Endothelial cell of umbilical vein (primary cell): ENCODE measurements around the gene PITPNB. TPM values are rescaled to one million over a fixed set of nuclear protein-coding genes. Genes with fewer than 3 reads are reported as not detected.

ENCODE experiments used
- BruUV-seq: library from RNA; stranded (reverse); fragments of 400-500 nt; replicated peaks from 2 replicates; lab custom pipeline; 2021; lab: Mats Ljungman, UMichigan
- CTCF ChIA-PET: fragments of 300-600, 350-600 bp; sonication (Branson Sonifier 250); formaldehyde crosslinking; loops from one replicate; lab custom pipeline; 2021; ENCODE audit warnings: antibody characterized with exemption, inconsistent platforms; lab: Charles Lee
- POLR2A ChIA-PET: fragments of 300-600, 350-600 bp; sonication (Branson Sonifier 250); formaldehyde crosslinking; loops from one replicate; lab custom pipeline; 2021; ENCODE audit warnings: antibody characterized with exemption, inconsistent platforms; lab: Charles Lee
- DNase-seq: peaks from one replicate; pipeline ENCODE4 v3.0.0-alpha.2; 2011; ENCODE audit warnings: low read depth, low spot score
- FAIRE-seq: peaks from 2 replicates; lab custom pipeline; 2011; peaks lifted over from hg19 to GRCh38; lab: Jason Lieb, UNC
- H2AFZ ChIP-seq: 2 replicates; pipeline ENCODE4 v1.6.0; 2012; ENCODE audit warnings: low read depth, low read length, control low read depth, inconsistent platforms
- H3K27ac ChIP-seq: 2 replicates; pipeline ENCODE4 v1.5.1; 2011; ENCODE audit warnings: low read depth, mild to moderate bottlenecking, control low read depth, low read length, moderate library complexity; ENCODE audit not compliant: insufficient read depth
- H3K27me3 ChIP-seq, 2 experiments: 2 replicates each; pipeline versions ENCODE4 v1.6.0 to v1.6.1; 2011; ENCODE audit warnings: low read length in 2 of 2, mixed read lengths in 1 of 2; ENCODE audit not compliant: control insufficient read depth in 2 of 2, insufficient read depth in 2 of 2
- H3K36me3 ChIP-seq, 2 experiments: 2 replicates in 1 of 2; 3 replicates in 1 of 2; pipeline ENCODE4 v1.5.1; 2011; ENCODE audit warnings: low read length in 2 of 2, mild to moderate bottlenecking in 1 of 2, moderate library complexity in 1 of 2; ENCODE audit not compliant: control insufficient read depth in 2 of 2, insufficient read depth in 2 of 2; ENCODE audit errors: extremely low read depth in 1 of 2
- H3K4me1 ChIP-seq: 3 replicates; pipeline ENCODE4 v1.5.1; 2011; ENCODE audit warnings: mild to moderate bottlenecking, low read length; ENCODE audit not compliant: control insufficient read depth, insufficient read depth; ENCODE audit errors: extremely low read depth
- H3K4me2 ChIP-seq: 2 replicates; pipeline ENCODE4 v1.6.1; 2011; ENCODE audit warnings: low read length, control low read depth, mixed read lengths; ENCODE audit not compliant: insufficient read depth
- H3K4me3 ChIP-seq, 3 experiments: fragments of 200-600 bp in 1 of 3; sonication (generic), shearing (Covaris generic) in 1 of 3; replicated peaks in 1 of 3; 2 replicates each; pipeline ENCODE4 v1.5.1; 2011 to 2016; ENCODE audit warnings: control low read depth in 3 of 3, low read length in 3 of 3, mild to moderate bottlenecking in 2 of 3, inconsistent platforms in 1 of 3, low read depth in 1 of 3, moderate library complexity in 1 of 3; ENCODE audit not compliant: insufficient read depth in 1 of 3
- H3K79me2 ChIP-seq: 2 replicates; pipeline ENCODE4 v1.6.0; 2012; ENCODE audit warnings: low read length, inconsistent platforms; ENCODE audit not compliant: control insufficient read depth, insufficient read depth
- H3K9ac ChIP-seq: replicated peaks from 2 replicates; pipeline ENCODE3; 2011; ENCODE audit warnings: low read length, control low read depth; ENCODE audit not compliant: insufficient read depth; ENCODE audit errors: extremely low read depth
- H3K9me1 ChIP-seq: replicated peaks from 3 replicates; pipeline ENCODE4 v1.6.0; 2011; ENCODE audit warnings: mild to moderate bottlenecking, low read length; ENCODE audit not compliant: control insufficient read depth, insufficient read depth; ENCODE audit errors: extremely low read depth
- H3K9me3 ChIP-seq: replicated peaks from 2 replicates; pipeline ENCODE4 v1.5.1; 2012; ENCODE audit warnings: low read length, inconsistent platforms; ENCODE audit not compliant: control insufficient read depth, insufficient read depth
- H4K20me1 ChIP-seq: replicated peaks from 2 replicates; pipeline ENCODE3; 2011; ENCODE audit warnings: mild to moderate bottlenecking, low read length; ENCODE audit not compliant: control insufficient read depth, insufficient read depth; ENCODE audit errors: extremely low read depth
- CTCF ChIP-seq, 2 donors: IDR thresholded peaks; 1 replicate in 1 of 2; 2 replicates in 1 of 2; pipeline ENCODE4 v1.5.1; 2011; ENCODE audit warnings: low read length in 2 of 2, mild to moderate bottlenecking in 2 of 2, moderate library complexity in 2 of 2, control low read depth in 1 of 2, inconsistent platforms in 1 of 2, low read depth in 1 of 2; ENCODE audit not compliant: insufficient read depth in 1 of 2; ENCODE audit errors: extremely low read depth in 1 of 2
- EZH2 ChIP-seq: IDR thresholded peaks from 2 replicates; pipeline ENCODE4 v1.6.1; 2012; ENCODE audit warnings: borderline replicate concordance, low read depth, mild to moderate bottlenecking, moderate library complexity, low read length, inconsistent platforms; ENCODE audit not compliant: severe bottlenecking
- FOS ChIP-seq: IDR thresholded peaks from 2 replicates; pipeline ENCODE4 v1.6.1; 2011; ENCODE audit warnings: mild to moderate bottlenecking, low read length, moderate library complexity, borderline replicate concordance; ENCODE audit not compliant: insufficient read depth
- GATA2 ChIP-seq: IDR thresholded peaks from 2 replicates; pipeline ENCODE4 v1.7.0; 2011; ENCODE audit warnings: low read depth, mild to moderate bottlenecking, moderate library complexity, mixed read lengths, low read length; ENCODE audit not compliant: insufficient read length, insufficient read depth
- MAX ChIP-seq: IDR thresholded peaks from 2 replicates; pipeline ENCODE4 v1.6.1; 2011; ENCODE audit not compliant: insufficient read depth, insufficient read length
- MYC ChIP-seq: IDR thresholded peaks from one replicate; pipeline ENCODE4 v1.6.1; 2011; ENCODE audit warnings: mild to moderate bottlenecking, low read depth, low read length
- POLR2A ChIP-seq: IDR thresholded peaks from 2 replicates; pipeline ENCODE4 v1.6.1; 2012; ENCODE audit warnings: low read depth, mild to moderate bottlenecking, control low read depth, low read length
- POLR2AphosphoS5 ChIP-seq: IDR thresholded peaks from 2 replicates; pipeline ENCODE4 v1.6.1; 2012; ENCODE audit warnings: low read depth, mild to moderate bottlenecking, control low read depth, low read length, moderate library complexity; ENCODE audit not compliant: insufficient read depth
- dilution Hi-C: fragments of 300-500 bp; cut with MboI; formaldehyde crosslinking; loops from one replicate; pipeline ENCODE4 v1.15.0; 2019; ENCODE audit warnings: low sequenced_read_pairs; ENCODE audit not compliant: extremely low pct_ligation_motif_present
- intact Hi-C: fragments of 100-400 bp; cut with micrococcal nuclease; formaldehyde crosslinking; loops from one replicate; pipeline ENCODE4 v1.10.0; 2022
- polyA plus RNA-seq, 4 experiments: library from polyadenylated mRNA; depleted of rRNA in 3 of 4; stranded (reverse) in 3 of 4; unstranded in 1 of 4; fragments of >200 nt; gene quantifications; 2 replicates each; pipeline versions ENCODE4 v1.2.1 to v1.2.3, GENCODE V29; 2011 to 2012; ENCODE audit warnings: missing spikeins in 1 of 4
- total RNA-seq: library from RNA; stranded (reverse); gene quantifications from 2 replicates; pipeline ENCODE4 v1.2.3, GENCODE V29; 2021

The PITPNB gene
- total and polyA plus RNA-seq, 2 donors (not counting 3 experiments of a cell fraction or from before 2014, with no cell fraction given): 29.7 to 108 TPM

- TF ChIP-seq CTCF (IDR thresholded peaks at IDR 0.05; ENCODE audit: extremely low read depth in 1 of 2, insufficient read depth in 1 of 2, low read depth in 1 of 2, low read length in 2 of 2) (no peak), MYC (no peak), POLR2AphosphoS5 (no peak), EZH2 (no peak), FOS (no peak), POLR2A (no peak), MAX (no peak), GATA2 (no peak)
- peaks cover 15% of the 10 kb centered on the region for H3K4me1 ChIP-seq
- intact Hi-C loops (no loop called here), dilution Hi-C loops (no loop called here)
- no peak for DNase-seq
- H3K9ac ChIP-seq: no peak overlapping the region
- ChIA-PET CTCF (interaction anchor here (1.6 to 1.7 kb wide), 2 partner anchors 12 to 13 kb away, joined by 5 to 6 read pairs; no protein-coding TSS in a partner anchor), POLR2A (no interaction called here)
- no peaks in the 10 kb centered on the region for H3K27me3 ChIP-seq
- no peak overlapping the region for H3K4me3 ChIP-seq
- BruUV-seq: no TSS peak
- peaks cover 52% of the 10 kb centered on the region for H3K79me2 ChIP-seq
- no peak overlapping the region for H3K27ac ChIP-seq
- no peaks in the 10 kb centered on the region for H4K20me1 ChIP-seq
- no peak overlapping the region for H2AFZ ChIP-seq
- H3K4me2 ChIP-seq: no peak overlapping the region
- no peaks in the 10 kb centered on the region for H3K9me1 ChIP-seq
- peaks cover 7 to 25% of the 10 kb centered on the region in 2 experiments for H3K36me3 ChIP-seq
- FAIRE-seq: no peak
- no peaks in the 10 kb centered on the region for H3K9me3 ChIP-seq
Measured at GRCh38 chr22:27867953-27868731, 50.9 kb downstream of the PITPNB start.
